Progenitor cell of endocrine pancreas (in vitro differentiated cells): ENCODE measurements around the gene NOD2. TPM values are rescaled to one million over a fixed set of nuclear protein-coding genes. Genes with fewer than 3 reads are reported as not detected.

Experiments used
- DNase-seq: peaks from one replicate; pipeline ENCODE4 v3.0.0; 2021; ENCODE audit warnings: low spot score; ENCODE audit not compliant: unreplicated experiment
- H3K27ac Mint-ChIP-seq: 2 replicates; pipeline ENCODE4 v1.8.0; 2021; ENCODE audit warnings: mild to moderate bottlenecking, moderate library complexity, mixed read lengths
- H3K27me3 Mint-ChIP-seq: 2 replicates; pipeline ENCODE4 v1.8.0; 2021; ENCODE audit warnings: mixed read lengths
- H3K36me3 Mint-ChIP-seq: 2 replicates; pipeline ENCODE4 v1.8.0; 2022; ENCODE audit warnings: mixed read lengths; ENCODE audit not compliant: insufficient read depth
- H3K4me1 Mint-ChIP-seq: 2 replicates; pipeline ENCODE4 v1.8.0; 2021; ENCODE audit warnings: low read depth, mixed read lengths
- H3K4me3 Mint-ChIP-seq: 2 replicates; pipeline ENCODE4 v1.8.0; 2021; ENCODE audit warnings: low read depth, mild to moderate bottlenecking, moderate library complexity, mixed read lengths
- H3K9me3 Mint-ChIP-seq: 2 replicates; pipeline ENCODE4 v1.8.0; 2021; ENCODE audit warnings: low read depth, mixed read lengths
- CTCF ChIP-seq: fragments of 200-600 bp; sonication (generic); IDR thresholded peaks from one replicate; pipeline ENCODE4 v1.5.0; 2021; ENCODE audit warnings: antibody characterized with exemption, mild to moderate bottlenecking; ENCODE audit not compliant: unreplicated experiment
- total RNA-seq: library from RNA; stranded (reverse); gene quantifications from 2 replicates; pipeline ENCODE4 v1.2.1, GENCODE V29; 2021

Gene NOD2
- total RNA-seq, 1 donor from 2014 or later, result not detected

GRCh38 chr16:50683689-50684374, 9.6 kb upstream of the NOD2 start:
- DNase-seq, result no peak
- H3K4me3 Mint-ChIP-seq, result no peak overlapping the region
- no peaks in the 10 kb centered on the region for H3K9me3 Mint-ChIP-seq
- no peaks in the 10 kb centered on the region for H3K36me3 Mint-ChIP-seq
- no peak overlapping the region for H3K27ac Mint-ChIP-seq
- peaks cover 8% of the 10 kb centered on the region for H3K27me3 Mint-ChIP-seq
- H3K4me1 Mint-ChIP-seq, result peaks cover 1% of the 10 kb centered on the region
- TF ChIP-seq CTCF, result no peak

- Mint-ChIP-seq H3K27ac (no peak overlapping the region), H3K36me3 (no peaks in the 10 kb centered on the region), H3K4me3 (no peak overlapping the region), H3K27me3 (peaks cover 12% of the 10 kb centered on the region), H3K9me3 (no peaks in the 10 kb centered on the region), H3K4me1 (peaks cover 1% of the 10 kb centered on the region)
- no peak for DNase-seq
- no peak for TF ChIP-seq CTCF
Observed at GRCh38 chr16:50684823-50685461, 8.5 kb upstream of the NOD2 start.

GRCh38 chr16:50685462-50686063, 7.8 kb upstream of the NOD2 start:
- no peaks in the 10 kb centered on the region for H3K9me3 Mint-ChIP-seq
- peaks cover 16% of the 10 kb centered on the region for H3K27me3 Mint-ChIP-seq
- DNase-seq, result no peak
- H3K4me3 Mint-ChIP-seq, result no peak overlapping the region
- H3K4me1 Mint-ChIP-seq, result peaks cover 1% of the 10 kb centered on the region
- no peak overlapping the region for H3K27ac Mint-ChIP-seq
- no peak for TF ChIP-seq CTCF
- no peaks in the 10 kb centered on the region for H3K36me3 Mint-ChIP-seq

GRCh38 chr16:50688083-50688482, 5.3 kb upstream of the NOD2 start:
- H3K27ac Mint-ChIP-seq, result no peak overlapping the region
- TF ChIP-seq CTCF, result no peak
- no peak overlapping the region for H3K4me3 Mint-ChIP-seq
- no peak for DNase-seq
- peaks cover 1% of the 10 kb centered on the region for H3K4me1 Mint-ChIP-seq
- no peaks in the 10 kb centered on the region for H3K36me3 Mint-ChIP-seq
- H3K9me3 Mint-ChIP-seq, result no peaks in the 10 kb centered on the region
- H3K27me3 Mint-ChIP-seq, result peaks cover 41% of the 10 kb centered on the region

GRCh38 chr16:50688867-50689266, 4.5 kb upstream of the NOD2 start:
- no peak for TF ChIP-seq CTCF
- H3K27ac Mint-ChIP-seq, result no peak overlapping the region
- peaks cover 44% of the 10 kb centered on the region for H3K27me3 Mint-ChIP-seq
- H3K9me3 Mint-ChIP-seq, result no peaks in the 10 kb centered on the region
- no peaks in the 10 kb centered on the region for H3K36me3 Mint-ChIP-seq
- no peak overlapping the region for H3K4me3 Mint-ChIP-seq
- no peak for DNase-seq
- H3K4me1 Mint-ChIP-seq, result no peaks in the 10 kb centered on the region
